Spleen (tissue), 7 donors: ENCODE measurements around the gene SRPK1.

Experiments
- CTCF ChIP-seq, 11 experiments: fragments of 200-600 bp in 7 of 11; fragments of 450-650 bp in 4 of 11; sonication (generic) in 4 of 11; IDR thresholded peaks in 8 of 11; conservative IDR thresholded peaks in 3 of 11; 1 replicate in 7 of 11; 2 replicates in 4 of 11; pipeline versions ENCODE4 v1.4.0 to v1.8.0; 2016 to 2021; ENCODE audit warnings: antibody characterized with exemption in 11 of 11, inconsistent platforms in 4 of 11, mild to moderate bottlenecking in 1 of 11
- POLR2A ChIP-seq, 3 donors: fragments of 450-650 bp; IDR thresholded peaks; one replicate each; pipeline ENCODE4 v1.5.1; 2017; ENCODE audit warnings: antibody characterized with exemption in 3 of 3, mild to moderate bottlenecking in 1 of 3
- donor health status: DM: no; HTN: no; CAD: no; lungs with moderate emphysema.
- donor health status: DM: no; HTN: no; CAD: no.
- donor health status: DM: no; HTN: no; CAD: no.

GRCh38 chr6:35945650-35946025 is 24.7 kb upstream of the SRPK1 start:
- TF ChIP-seq CTCF (IDR thresholded peaks at IDR 0.05 in 8 of 11, conservative IDR thresholded peaks at IDR 0.05 in 3 of 11) (no peak), POLR2A (IDR thresholded peaks at IDR 0.05) (no peak)
